H54 (cell line): Measurements from ENCODE around the gene PGM2L1.
"Not testable (repeated sequence)": the region's sequence is repeated elsewhere in the genome, so short reads cannot be mapped to it uniquely, and the experiment has no call there.

ENCODE experiments used
- DNase-seq: peaks from one replicate; pipeline ENCODE4 v3.0.0; 2011; ENCODE audit warnings: low spot score, mixed read lengths; ENCODE audit not compliant: insufficient read length
- FAIRE-seq: peaks from 3 replicates; lab custom pipeline; 2011; peaks lifted over from hg19 to GRCh38; lab: Jason Lieb, UNC
- POLR2A ChIP-seq: IDR thresholded peaks from 2 replicates; pipeline ENCODE4 v1.6.1; 2011; ENCODE audit warnings: low read depth, mild to moderate bottlenecking, low read length

Gene PGM2L1

DNA sequence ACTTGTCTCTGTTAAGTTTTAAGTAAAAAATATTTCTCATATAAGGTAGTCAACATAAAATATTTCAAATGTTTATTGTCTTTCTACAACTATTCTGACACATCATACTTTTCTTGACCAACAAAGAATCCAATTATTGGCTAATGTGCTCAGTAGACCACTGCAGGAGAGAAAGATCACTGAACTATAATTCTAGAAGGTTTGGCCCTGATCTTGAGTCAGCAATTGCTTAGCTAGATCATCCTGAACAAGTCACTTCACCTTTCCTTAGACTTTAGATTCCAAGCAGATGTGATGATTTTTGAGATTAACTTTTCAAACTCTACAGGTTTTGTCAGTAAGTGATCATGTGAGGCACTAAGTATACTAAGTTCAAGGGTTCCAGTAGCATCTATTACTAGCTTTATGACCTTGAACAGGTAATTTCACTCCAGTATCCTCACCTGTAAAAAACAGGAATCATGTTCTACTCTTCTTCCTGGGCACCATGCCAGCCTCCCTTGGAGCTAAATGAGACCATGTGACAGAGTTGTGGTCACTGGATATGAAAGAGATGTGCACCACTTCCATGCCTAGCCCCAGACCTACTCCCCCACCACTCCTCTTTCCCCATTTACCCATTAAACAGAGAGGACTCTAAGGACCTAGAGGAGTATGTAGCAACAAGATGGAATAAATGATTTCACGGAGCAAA, 17.3 kb downstream of the PGM2L1 start:
- no peak for TF ChIP-seq POLR2A
- DNase-seq (no peak), FAIRE-seq (peak; percentile 61)

- no peak for TF ChIP-seq POLR2A
- DNase-seq (no peak), FAIRE-seq (no peak)
These were observed 20.5 kb downstream of the PGM2L1 start for GRCh38 chr11:74377689-74378088.

DNA sequence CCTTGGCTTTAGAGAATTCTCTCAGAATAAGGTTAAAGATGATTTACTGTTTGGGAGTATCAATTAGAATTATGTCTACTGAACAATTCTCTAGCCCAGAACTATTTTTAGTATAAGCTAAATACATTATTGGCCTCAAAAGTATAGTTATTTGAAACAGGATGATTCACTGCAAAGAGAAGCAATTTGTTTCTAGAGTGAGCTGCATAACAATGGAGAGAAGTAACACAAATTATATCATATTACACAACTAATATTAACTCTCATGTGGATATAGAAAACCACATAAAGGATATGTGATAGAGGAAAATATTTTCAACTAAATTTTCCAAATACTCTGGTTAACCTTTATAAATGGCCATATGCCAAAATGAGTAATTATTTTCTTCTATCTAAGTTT, 24.9 kb downstream of the PGM2L1 start:
- TF ChIP-seq POLR2A, result no peak
- no peak for FAIRE-seq

DNA sequence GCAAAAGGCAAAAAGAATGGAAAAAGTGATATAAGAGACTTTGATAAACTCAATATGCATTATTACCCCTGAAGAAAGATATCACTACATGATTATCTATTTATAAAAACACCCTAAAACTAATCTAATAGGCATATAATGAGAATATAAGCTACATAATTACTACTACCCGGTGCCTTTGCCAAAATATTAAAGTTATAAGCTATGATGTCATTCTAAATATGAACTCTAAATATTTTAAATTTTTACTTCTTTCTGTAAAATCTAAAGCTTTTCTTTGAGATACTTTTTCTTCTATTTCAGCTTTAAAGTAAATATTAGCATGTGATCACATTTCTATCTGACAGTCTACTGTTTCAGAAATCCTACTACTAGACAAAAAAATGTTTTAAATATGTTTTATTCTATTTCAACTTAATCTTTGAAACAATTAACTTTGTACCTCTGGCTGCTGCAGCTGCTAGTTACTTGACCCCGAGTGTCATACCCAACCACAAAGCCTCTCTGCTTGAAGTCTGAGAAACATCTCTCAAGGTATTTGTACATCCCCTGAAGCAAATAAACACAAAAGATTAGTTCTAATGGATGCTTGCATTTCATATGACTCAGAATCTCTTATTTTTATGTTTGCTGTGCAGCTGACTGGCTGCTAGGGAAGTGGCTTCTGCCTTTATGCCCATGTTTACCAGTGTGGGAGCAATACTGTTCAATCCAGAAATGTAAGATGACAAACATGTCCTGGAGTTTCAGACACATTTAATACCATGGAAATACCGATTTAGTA, 26.8 kb downstream of the PGM2L1 start:
- TF ChIP-seq POLR2A, result no peak
- DNase-seq, result peak; percentile 5
- FAIRE-seq, result peak; percentile 75

More for the DNA sequence above, 24.9 kb downstream of the PGM2L1 start:
- DNase-seq, result no peak

GRCh38 chr11:74370123-74370522, 28.1 kb downstream of the PGM2L1 start:
- no peak for TF ChIP-seq POLR2A
- DNase-seq (no peak), FAIRE-seq (no peak)

GRCh38 chr11:74367881-74368280, 30.4 kb downstream of the PGM2L1 start:
- no peak for TF ChIP-seq POLR2A
- DNase-seq (no peak), FAIRE-seq (no peak)

GRCh38 chr11:74366576-74366975, 31.7 kb downstream of the PGM2L1 start:
- no peak for FAIRE-seq
- no peak for DNase-seq
- TF ChIP-seq POLR2A, result no peak

DNA sequence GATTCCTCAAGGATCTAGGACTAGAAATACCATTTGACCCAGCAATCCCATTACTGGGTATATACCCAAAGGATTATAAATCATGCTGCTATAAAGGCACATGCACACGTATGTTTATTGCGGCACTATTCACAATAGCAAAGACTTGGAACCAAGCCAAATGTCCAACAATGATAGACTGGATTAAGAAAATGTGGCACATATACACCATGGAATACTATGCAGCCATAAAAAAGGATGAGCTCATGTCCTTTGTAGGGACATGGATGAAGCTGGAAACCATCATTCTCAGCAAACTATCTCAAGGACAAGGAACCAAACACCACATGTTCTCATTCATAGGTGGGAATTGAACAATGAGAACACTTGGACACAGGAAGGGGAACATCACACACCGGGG, 32.4 kb downstream of the PGM2L1 start:
- not testable (repeated sequence) for DNase-seq, FAIRE-seq

GRCh38 chr11:74357449-74357848, 40.8 kb downstream of the PGM2L1 start:
- FAIRE-seq (no peak), DNase-seq (no peak)
- TF ChIP-seq POLR2A, result no peak

- no peak for TF ChIP-seq POLR2A
- FAIRE-seq (no peak), DNase-seq (no peak)
These were observed 42.6 kb downstream of the PGM2L1 start for GRCh38 chr11:74355626-74356025.

DNA sequence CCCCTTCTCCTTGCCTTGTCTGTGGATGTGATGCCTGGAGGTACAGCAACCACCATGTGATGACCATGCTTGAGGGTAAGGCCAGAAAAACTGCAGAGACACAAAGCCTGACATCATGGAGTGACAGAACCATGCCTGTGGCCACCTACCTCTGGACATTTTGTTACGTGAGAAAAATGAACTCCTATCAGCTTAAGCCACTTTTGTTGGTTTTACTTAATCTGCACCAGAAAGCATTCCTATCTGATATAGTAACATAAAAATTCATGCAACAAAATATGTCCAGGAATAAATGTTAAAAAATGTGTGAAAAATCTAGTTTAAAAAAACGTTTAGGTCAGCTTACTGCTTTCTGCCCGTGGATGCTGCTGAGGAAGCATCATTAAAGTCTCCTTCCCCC, 44.2 kb downstream of the PGM2L1 start:
- FAIRE-seq, result no peak
- DNase-seq, result no peak
- no peak for TF ChIP-seq POLR2A

GRCh38 chr11:74347381-74347780, 50.9 kb downstream of the PGM2L1 start:
- no peak for TF ChIP-seq POLR2A
- no peak for FAIRE-seq
- no peak for DNase-seq

DNA sequence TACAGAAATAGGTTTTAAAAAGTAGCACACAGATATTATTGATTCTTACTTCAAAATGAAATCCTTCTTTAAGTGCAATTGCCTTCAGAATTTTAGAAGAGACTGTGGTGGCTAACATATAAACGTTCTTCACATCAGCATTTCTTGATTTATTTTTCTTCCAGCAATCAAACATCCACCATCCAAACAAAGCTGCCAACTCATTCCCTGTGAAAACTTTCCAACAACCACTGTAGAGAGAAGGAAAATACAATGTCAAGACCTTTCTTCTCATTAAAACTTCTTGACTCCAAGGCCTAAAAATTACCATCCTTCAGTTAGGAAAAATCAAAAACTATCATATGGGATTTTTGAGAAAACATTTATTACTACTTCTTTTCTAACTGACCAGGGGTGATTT, 52.8 kb downstream of the PGM2L1 start:
- no peak for TF ChIP-seq POLR2A
- no peak for DNase-seq
- no peak for FAIRE-seq

DNA sequence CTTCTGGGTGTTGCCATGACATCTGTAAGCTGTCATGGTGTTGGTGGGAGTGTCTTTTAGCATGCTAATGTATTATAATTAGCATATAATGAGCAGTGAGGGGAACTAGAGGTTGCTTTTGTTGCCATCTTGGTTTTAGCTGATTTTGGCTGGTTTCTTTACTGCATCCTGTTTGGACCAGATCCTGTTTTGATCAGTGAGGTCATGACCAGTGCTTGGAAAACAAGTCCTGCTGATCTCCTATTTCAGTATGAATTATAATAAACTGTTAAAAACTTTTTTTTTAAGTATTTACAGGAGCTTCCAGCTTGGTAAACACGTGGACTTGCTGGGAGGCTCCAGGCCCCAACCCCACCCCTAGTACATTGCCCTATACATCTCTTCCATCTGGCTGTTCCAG, 56.3 kb downstream of the PGM2L1 start:
- TF ChIP-seq POLR2A, result no peak
- no peak for DNase-seq
- peak; percentile 55 for FAIRE-seq

DNA sequence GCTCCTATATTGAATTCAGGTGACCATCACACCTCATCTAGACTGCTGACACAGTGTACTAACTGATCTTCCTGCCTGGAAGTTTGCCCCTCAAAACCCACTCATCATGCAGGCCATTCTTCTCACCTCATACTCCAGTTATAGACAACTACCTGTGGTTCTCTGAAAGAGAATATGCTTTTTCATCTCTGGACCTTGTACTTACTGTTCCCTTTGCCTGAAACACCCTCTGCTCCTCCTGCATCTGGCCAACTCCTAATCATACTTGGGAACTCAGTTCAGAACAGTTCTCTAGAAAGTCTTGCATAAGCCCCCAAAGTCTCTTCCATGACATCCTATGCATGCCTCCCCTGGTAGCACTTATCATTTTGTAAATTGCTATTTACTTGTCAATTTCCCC, 58.6 kb downstream of the PGM2L1 start:
- no peak for DNase-seq
- no peak for FAIRE-seq
- TF ChIP-seq POLR2A, result no peak
